Esophagus squamous epithelium (tissue), 4 donors: ENCODE data around the gene RAPGEF1.

Experiments used
- CTCF ChIP-seq, 6 experiments: fragments of 450-650 bp in 4 of 6; fragments of 200-600 bp in 2 of 6; sonication (generic) in 2 of 6; IDR thresholded peaks; one replicate each; pipeline ENCODE4 v1.5.1; 2016 to 2019; ENCODE audit warnings: antibody characterized with exemption in 6 of 6, mild to moderate bottlenecking in 4 of 6, moderate library complexity in 4 of 6
- POLR2A ChIP-seq, 4 donors: fragments of 450-650 bp; IDR thresholded peaks; one replicate each; pipeline ENCODE4 v1.6.1; 2017; ENCODE audit warnings: antibody characterized with exemption in 4 of 4, mild to moderate bottlenecking in 4 of 4, moderate library complexity in 3 of 4

GRCh38 chr9:131701436-131701781 lies 38.5 kb downstream of the RAPGEF1 start:
- no peak for TF ChIP-seq CTCF (IDR thresholded peaks at IDR 0.05)
- TF ChIP-seq POLR2A (IDR thresholded peaks at IDR 0.05) = no peak
